ENCODE results near the gene SPATA32.

The SPATA32 gene

GRCh38 chr17:45283711-45284110 lies 21.8 kb upstream of the SPATA32 start:
- no peak overlapping the region for H3K27ac ChIP-seq (ENCODE audit: low read depth, low read length)
- H3K79me2 ChIP-seq (ENCODE audit: control insufficient read depth, low read length): no peaks in the 10 kb centered on the region
- H3K9me3 ChIP-seq (ENCODE audit: control insufficient read depth, insufficient read depth, low read length): no peaks in the 10 kb centered on the region
- no peak overlapping the region for H3K4me3 ChIP-seq (ENCODE audit: low read length)
- no peak overlapping the region for H3K4me2 ChIP-seq (ENCODE audit: low read length)
- H4K20me1 ChIP-seq (ENCODE audit: control insufficient read depth, insufficient read depth, low read depth, low read length): no peaks in the 10 kb centered on the region
- H3K9me2 ChIP-seq (replicated peaks; ENCODE audit: control insufficient read depth, low read length): no peaks in the 10 kb centered on the region
- TF ChIP-seq EZH2phosphoT487 (IDR thresholded peaks at IDR 0.05; ENCODE audit: borderline replicate concordance, low read length): no peak
- no peak for TF ChIP-seq CTCF (IDR thresholded peaks at IDR 0.05; ENCODE audit: low read depth, low read length, poor library complexity, severe bottlenecking)
- H3K4me1 ChIP-seq (ENCODE audit: control insufficient read depth, low read length): peaks cover 5% of the 10 kb centered on the region
- H3K27me3 ChIP-seq (ENCODE audit: control insufficient read depth, low read length): no peaks in the 10 kb centered on the region
- H3F3A ChIP-seq (ENCODE audit: control insufficient read depth, insufficient read depth): no peaks in the 10 kb centered on the region
- H3K36me3 ChIP-seq (ENCODE audit: control insufficient read depth, low read length): peaks cover 40% of the 10 kb centered on the region

DNA sequence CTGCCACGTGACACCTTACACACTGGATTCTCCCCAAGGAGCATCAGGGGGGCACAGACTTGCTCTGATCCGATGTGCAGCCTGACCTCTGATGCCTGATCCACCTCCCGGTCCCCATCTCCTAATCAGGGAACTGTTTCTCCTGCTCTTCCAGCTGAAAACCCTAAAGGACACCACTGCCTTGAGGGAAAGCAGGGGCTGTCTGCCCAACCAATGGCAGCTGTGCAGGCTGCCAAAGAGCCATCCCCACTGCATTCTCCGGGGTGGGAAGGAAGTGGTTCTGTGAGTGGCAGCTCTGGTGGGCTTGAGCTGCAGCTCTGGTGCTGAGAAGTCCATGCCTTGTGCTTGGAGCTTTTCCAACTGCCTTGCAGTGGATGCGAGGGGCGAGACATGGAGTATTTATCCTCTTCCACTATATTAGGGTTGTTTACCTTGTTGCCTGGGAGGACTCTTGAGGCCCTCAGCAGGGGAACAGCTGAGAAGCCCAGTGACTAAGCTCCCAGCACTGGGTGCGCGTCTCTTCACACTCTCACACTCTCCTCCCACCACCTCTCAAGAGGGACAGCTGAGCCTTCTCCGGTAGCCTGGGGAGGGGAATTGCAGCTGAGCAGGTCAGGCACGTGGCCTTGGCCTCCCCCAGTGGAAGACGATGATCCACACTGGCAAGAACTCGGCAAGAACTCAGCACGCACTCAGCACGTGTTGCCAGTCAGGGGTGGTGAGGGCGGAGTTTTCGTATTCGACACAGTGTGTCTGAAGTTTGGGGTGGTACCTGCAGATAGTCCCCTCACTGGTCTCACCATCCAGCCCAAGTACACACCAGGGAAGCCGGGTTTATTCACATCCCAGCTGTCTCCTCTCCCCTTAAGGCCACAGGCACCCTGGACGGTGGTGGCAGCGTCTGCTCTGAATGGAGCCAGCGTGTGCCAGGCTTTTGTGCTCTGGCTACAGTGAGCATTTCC lies 21.1 kb upstream of the SPATA32 start:
- Histone ChIP-seq H4K20me1 (ENCODE audit: control insufficient read depth, insufficient read depth, low read depth, low read length) (no peaks in the 10 kb centered on the region), H3K79me2 (ENCODE audit: control insufficient read depth, low read length) (no peaks in the 10 kb centered on the region), H3F3A (ENCODE audit: control insufficient read depth, insufficient read depth) (peaks cover 5% of the 10 kb centered on the region; the same call in 1 of the 2 replicates), H3K9me2 (replicated peaks; ENCODE audit: control insufficient read depth, low read length) (no peaks in the 10 kb centered on the region), H3K4me1 (ENCODE audit: control insufficient read depth, low read length) (peaks cover 5% of the 10 kb centered on the region), H3K9me3 (ENCODE audit: control insufficient read depth, insufficient read depth, low read length) (no peaks in the 10 kb centered on the region), H3K4me2 (ENCODE audit: low read length) (no peak overlapping the region), H3K27ac (ENCODE audit: low read depth, low read length) (no peak overlapping the region), H3K36me3 (ENCODE audit: control insufficient read depth, low read length) (peaks cover 38% of the 10 kb centered on the region), H3K4me3 (ENCODE audit: low read length) (no peak overlapping the region), H3K27me3 (ENCODE audit: control insufficient read depth, low read length) (no peaks in the 10 kb centered on the region)
- no peak for TF ChIP-seq CTCF (IDR thresholded peaks at IDR 0.05; ENCODE audit: low read depth, low read length, poor library complexity, severe bottlenecking)
- no peak for TF ChIP-seq EZH2phosphoT487 (IDR thresholded peaks at IDR 0.05; ENCODE audit: borderline replicate concordance, low read length)

GRCh38 chr17:45279898-45280297 lies 18.0 kb upstream of the SPATA32 start:
- H4K20me1 ChIP-seq (ENCODE audit: control insufficient read depth, insufficient read depth, low read depth, low read length): no peaks in the 10 kb centered on the region; the same call in 1 of the 2 replicates
- H3K79me2 ChIP-seq (ENCODE audit: control insufficient read depth, low read length): no peaks in the 10 kb centered on the region
- H3K4me1 ChIP-seq (ENCODE audit: control insufficient read depth, low read length): peaks cover 9% of the 10 kb centered on the region
- H3K4me3 ChIP-seq (ENCODE audit: low read length): no peak overlapping the region
- TF ChIP-seq CTCF (IDR thresholded peaks at IDR 0.05; ENCODE audit: low read depth, low read length, poor library complexity, severe bottlenecking) (no peak), EZH2phosphoT487 (IDR thresholded peaks at IDR 0.05; ENCODE audit: borderline replicate concordance, low read length) (no peak)
- H3K27ac ChIP-seq (ENCODE audit: low read depth, low read length): no peak overlapping the region
- no peaks in the 10 kb centered on the region for H3K9me2 ChIP-seq (replicated peaks; ENCODE audit: control insufficient read depth, low read length)
- H3F3A ChIP-seq (ENCODE audit: control insufficient read depth, insufficient read depth): peaks cover 8% of the 10 kb centered on the region; the same call in 1 of the 2 replicates
- no peaks in the 10 kb centered on the region for H3K27me3 ChIP-seq (ENCODE audit: control insufficient read depth, low read length)
- H3K4me2 ChIP-seq (ENCODE audit: low read length): no peak overlapping the region
- peaks cover 28% of the 10 kb centered on the region for H3K36me3 ChIP-seq (ENCODE audit: control insufficient read depth, low read length)
- no peaks in the 10 kb centered on the region for H3K9me3 ChIP-seq (ENCODE audit: control insufficient read depth, insufficient read depth, low read length)

Data from DOHH2 (cell line).